Erythroblast (primary cell): Measurements from ENCODE around the gene AWAT1.
A peak's percentile ranks its signal among the peaks of the same experiment; 100 is the strongest.
"Not testable (repeated sequence)": the region's sequence is repeated elsewhere in the genome, so short reads cannot be mapped to it uniquely, and the experiment has no call there.

Experiments
- DNase-seq, 2 experiments: peaks; one replicate each; lab custom pipeline; 2025; lab: John Stamatoyannopoulos, UW
- GATA1 ChIP-seq: IDR thresholded peaks from 2 replicates; pipeline ENCODE4 v1.6.1; 2011; ENCODE audit warnings: low read depth, mild to moderate bottlenecking, control low read depth, low read length, moderate library complexity
- POLR2A ChIP-seq: IDR thresholded peaks from 2 replicates; pipeline ENCODE4 v1.6.1; 2011; ENCODE audit warnings: mild to moderate bottlenecking, low read length

AWAT1 gene

GRCh38 chrX:70253377-70254062 lies 19.1 kb downstream of the AWAT1 start:
- no peak for DNase-seq
- TF ChIP-seq POLR2A (no peak), GATA1 (no peak)

GRCh38 chrX:70254063-70254400 lies 19.6 kb downstream of the AWAT1 start:
- TF ChIP-seq GATA1 (no peak), POLR2A (no peak)
- no peak for DNase-seq

- no peak for TF ChIP-seq GATA1
- no peak for TF ChIP-seq POLR2A
These were observed 20.5 kb downstream of the AWAT1 start for GRCh38 chrX:70254909-70255308.

GRCh38 chrX:70255452-70255851 lies 21.0 kb downstream of the AWAT1 start:
- TF ChIP-seq POLR2A (no peak), GATA1 (no peak)
- no peak for DNase-seq

More at GRCh38 chrX:70254909-70255308, 20.5 kb downstream of the AWAT1 start:
- no peak for DNase-seq

- no peak for DNase-seq
- no peak for TF ChIP-seq GATA1
These were observed 23.2 kb downstream of the AWAT1 start for GRCh38 chrX:70257423-70258288.

- DNase-seq = no peak
- TF ChIP-seq GATA1 = no peak
- no peak for TF ChIP-seq POLR2A
These were observed 25.6 kb downstream of the AWAT1 start, which contains the start of gene P2RY4 for GRCh38 chrX:70260104-70260503. Gene P2RY4 (minus strand): TSS chrX:70260204. CDS start chrX:70259624, 580 bp downstream.

- no peak for TF ChIP-seq GATA1
- no peak for TF ChIP-seq POLR2A
- peak; percentile 10 to 36 for DNase-seq
These were observed 28.6 kb downstream of the AWAT1 start for GRCh38 chrX:70262952-70263567.

GRCh38 chrX:70264784-70265183 lies 30.3 kb downstream of the AWAT1 start:
- TF ChIP-seq GATA1 = no peak
- TF ChIP-seq POLR2A = no peak
- DNase-seq = no peak

- no peak for DNase-seq
- TF ChIP-seq POLR2A (no peak), GATA1 (no peak)
These were observed 33.6 kb downstream of the AWAT1 start, which contains the start of gene ARR3 for GRCh38 chrX:70268034-70268433. Gene ARR3 (plus strand): TSS chrX:70268334. CDS start chrX:70269386, 1,052 bp downstream.

GRCh38 chrX:70274029-70274428 lies 39.6 kb downstream of the AWAT1 start:
- DNase-seq = not testable (repeated sequence)

- TF ChIP-seq POLR2A (no peak), GATA1 (no peak)
- DNase-seq = no peak
These were observed 44.6 kb downstream of the AWAT1 start for GRCh38 chrX:70279081-70279480.

- TF ChIP-seq GATA1 = no peak
- no peak for TF ChIP-seq POLR2A
- no peak for DNase-seq
These were observed 46.1 kb downstream of the AWAT1 start for GRCh38 chrX:70280573-70280972.

- no peak for DNase-seq
- TF ChIP-seq POLR2A = no peak
- no peak for TF ChIP-seq GATA1
These were observed 47.5 kb downstream of the AWAT1 start, which contains the start of gene RAB41 for GRCh38 chrX:70281951-70282350. Gene RAB41 (plus strand): TSS chrX:70282172. CDS start chrX:70282218, 46 bp downstream.
